HEK293 (cell line): Measurements from ENCODE around the gene PPRC1.
A peak's percentile ranks its signal among the peaks of the same experiment; 100 is the strongest.

Experiments used
- HOXC10 ChIP-seq: sonication (generic); formaldehyde crosslinking; IDR thresholded peaks from 2 replicates; pipeline ENCODE4 v1.8.1; 2023; ENCODE audit warnings: mild to moderate bottlenecking, missing genetic modification reagents
- KLF7 ChIP-seq: fragments of 450-650 bp; formaldehyde crosslinking; IDR thresholded peaks from 2 replicates; pipeline ENCODE4 v1.5.1; 2016; ENCODE audit warnings: missing biosample characterization, missing genetic modification characterization, borderline replicate concordance
- PATZ1 ChIP-seq: fragments of 450-650 bp; formaldehyde crosslinking; IDR thresholded peaks from 2 replicates; pipeline ENCODE4 v1.5.1; 2016; ENCODE audit warnings: missing biosample characterization, missing genetic modification characterization
- PRDM4 ChIP-seq: fragments of 450-650 bp; formaldehyde crosslinking; IDR thresholded peaks from 2 replicates; pipeline ENCODE4 v1.5.1; 2017; ENCODE audit warnings: missing biosample characterization, missing genetic modification characterization
- SCRT1 ChIP-seq: fragments of 450-650 bp; formaldehyde crosslinking; IDR thresholded peaks from 2 replicates; pipeline ENCODE4 v1.5.1; 2016; ENCODE audit warnings: missing biosample characterization, missing genetic modification characterization, borderline replicate concordance
- SP7 ChIP-seq: fragments of 450-650 bp; formaldehyde crosslinking; IDR thresholded peaks from 2 replicates; pipeline ENCODE4 v1.5.1; 2016; ENCODE audit warnings: missing biosample characterization, missing genetic modification characterization
- WT1 ChIP-seq: fragments of 450-650 bp; formaldehyde crosslinking; IDR thresholded peaks from 2 replicates; pipeline ENCODE4 v1.5.1; 2016; ENCODE audit warnings: missing biosample characterization, missing genetic modification characterization
- ZFHX2 ChIP-seq: fragments of 450-650 bp; formaldehyde crosslinking; conservative IDR thresholded peaks from 2 replicates; pipeline ENCODE4 v1.5.1; 2016; ENCODE audit warnings: missing biosample characterization, missing genetic modification characterization
- ZNF112 ChIP-seq: fragments of 450-650 bp; formaldehyde crosslinking; IDR thresholded peaks from 2 replicates; pipeline ENCODE4 v1.5.0; 2017; ENCODE audit warnings: missing biosample characterization, missing genetic modification characterization
- ZNF114 ChIP-seq: fragments of 450-650 bp; formaldehyde crosslinking; IDR thresholded peaks from 2 replicates; pipeline ENCODE4 v1.5.0; 2017; ENCODE audit warnings: missing biosample characterization, missing genetic modification characterization
- ZNF202 ChIP-seq: fragments of 450-650 bp; formaldehyde crosslinking; IDR thresholded peaks from 2 replicates; pipeline ENCODE4 v1.5.1; 2016; ENCODE audit warnings: missing biosample characterization, missing genetic modification characterization, borderline replicate concordance
- ZNF211 ChIP-seq: fragments of 450-650 bp; formaldehyde crosslinking; IDR thresholded peaks from 2 replicates; pipeline ENCODE4 v1.5.1; 2016; ENCODE audit warnings: low read depth, missing biosample characterization, missing genetic modification characterization
- ZNF239 ChIP-seq: fragments of 450-650 bp; formaldehyde crosslinking; IDR thresholded peaks from 2 replicates; pipeline ENCODE4 v1.5.1; 2016; ENCODE audit warnings: missing biosample characterization, missing genetic modification characterization
- ZNF24 ChIP-seq: fragments of 450-650 bp; formaldehyde crosslinking; IDR thresholded peaks from 2 replicates; pipeline ENCODE4 v1.5.1; 2016; ENCODE audit warnings: missing biosample characterization, missing genetic modification characterization
- ZNF354C ChIP-seq: fragments of 450-650 bp; formaldehyde crosslinking; IDR thresholded peaks from 2 replicates; pipeline ENCODE4 v1.5.1; 2016; ENCODE audit warnings: missing biosample characterization, missing genetic modification characterization, low read depth, borderline replicate concordance
- ZNF37A ChIP-seq: fragments of 450-650 bp; IDR thresholded peaks from 2 replicates; pipeline ENCODE4 v1.5.1; 2018; ENCODE audit warnings: missing biosample characterization, missing genetic modification characterization
- ZNF394 ChIP-seq: fragments of 450-650 bp; formaldehyde crosslinking; IDR thresholded peaks from 2 replicates; pipeline ENCODE4 v1.5.1; 2016; ENCODE audit warnings: missing biosample characterization, missing genetic modification characterization, mild to moderate bottlenecking, moderate library complexity, borderline replicate concordance
- ZNF423 ChIP-seq: fragments of 450-650 bp; formaldehyde crosslinking; IDR thresholded peaks from 2 replicates; pipeline ENCODE4 v1.5.1; 2016; ENCODE audit warnings: missing biosample characterization, missing genetic modification characterization
- ZNF48 ChIP-seq: fragments of 450-650 bp; formaldehyde crosslinking; IDR thresholded peaks from 2 replicates; pipeline ENCODE4 v1.5.1; 2016; ENCODE audit warnings: missing biosample characterization, missing genetic modification characterization
- ZNF514 ChIP-seq: fragments of 450-650 bp; formaldehyde crosslinking; IDR thresholded peaks from 2 replicates; pipeline ENCODE4 v1.5.1; 2016; ENCODE audit warnings: missing biosample characterization, missing genetic modification characterization
- ZNF600 ChIP-seq: fragments of 450-650 bp; formaldehyde crosslinking; IDR thresholded peaks from 2 replicates; pipeline ENCODE4 v1.5.1; 2016; ENCODE audit warnings: missing biosample characterization, missing genetic modification characterization
- ZNF677 ChIP-seq: fragments of 450-650 bp; IDR thresholded peaks from 2 replicates; pipeline ENCODE4 v1.5.0; 2018; ENCODE audit warnings: missing biosample characterization, mild to moderate bottlenecking, missing genetic modification characterization, moderate library complexity
- ZSCAN23 ChIP-seq: fragments of 450-650 bp; formaldehyde crosslinking; IDR thresholded peaks from 2 replicates; pipeline ENCODE4 v1.5.1; 2016; ENCODE audit warnings: missing biosample characterization, missing genetic modification characterization
- ZXDB ChIP-seq: fragments of 450-650 bp; formaldehyde crosslinking; IDR thresholded peaks from 2 replicates; pipeline ENCODE4 v1.5.1; 2016; ENCODE audit warnings: missing biosample characterization, missing genetic modification characterization
- TF ChIP-seq, protein P1 (sequence below): fragments of 450-650 bp; formaldehyde crosslinking; IDR thresholded peaks from 2 replicates; pipeline ENCODE4; 2016; ENCODE audit warnings: missing biosample characterization, missing genetic modification characterization
- TF ChIP-seq, protein P2 (sequence below): fragments of 450-650 bp; formaldehyde crosslinking; IDR thresholded peaks from 2 replicates; pipeline ENCODE4 v1.5.1; 2016; ENCODE audit warnings: missing biosample characterization, missing genetic modification characterization
- TF ChIP-seq, protein P3 (sequence below): fragments of 450-650 bp; formaldehyde crosslinking; optimal IDR thresholded peaks from 2 replicates; pipeline ENCODE3; 2016; ENCODE audit warnings: missing biosample characterization, mild to moderate bottlenecking, missing genetic modification characterization

The PPRC1 gene

GRCh38 chr10:102114861-102115618, 17.8 kb upstream of the PPRC1 start (continued):
- TF ChIP-seq PRDM4 (no peak), ZNF48 (no peak), SCRT1 (tag by site-specific recombination) (no peak), ZNF600 (tag by site-specific recombination) (peak; percentile 80; the same call in 1 of the 2 replicates), ZNF37A (tag by site-specific recombination) (no peak), WT1 (tag by site-specific recombination) (peak; percentile 56; the same call in 1 of the 2 replicates), ZNF514 (no peak), SP7 (tag by site-specific recombination) (peak; percentile 62), ZNF394 (tag by site-specific recombination) (no peak), PATZ1 (tag by site-specific recombination) (peak; percentile 99), ZXDB (tag by site-specific recombination) (peak; percentile 14; the same call in 1 of the 2 replicates), ZNF423 (tag by site-specific recombination) (no peak), ZFHX2 (no peak; the same call in 1 of the 2 replicates), KLF7 (no peak; the same call in 1 of the 2 replicates), ZNF112 (tag by site-specific recombination) (no peak), ZNF114 (tag by site-specific recombination) (no peak), ZNF354C (no peak), ZNF211 (no peak), ZSCAN23 (no peak), HOXC10 (CRISPR knock-in tag) (no peak), ZNF202 (tag by site-specific recombination) (no peak), ZNF677 (no peak), ZNF24 (tag by site-specific recombination) (no peak), ZNF239 (tag by site-specific recombination) (no peak)
- TF ChIP-seq, protein P1, sequence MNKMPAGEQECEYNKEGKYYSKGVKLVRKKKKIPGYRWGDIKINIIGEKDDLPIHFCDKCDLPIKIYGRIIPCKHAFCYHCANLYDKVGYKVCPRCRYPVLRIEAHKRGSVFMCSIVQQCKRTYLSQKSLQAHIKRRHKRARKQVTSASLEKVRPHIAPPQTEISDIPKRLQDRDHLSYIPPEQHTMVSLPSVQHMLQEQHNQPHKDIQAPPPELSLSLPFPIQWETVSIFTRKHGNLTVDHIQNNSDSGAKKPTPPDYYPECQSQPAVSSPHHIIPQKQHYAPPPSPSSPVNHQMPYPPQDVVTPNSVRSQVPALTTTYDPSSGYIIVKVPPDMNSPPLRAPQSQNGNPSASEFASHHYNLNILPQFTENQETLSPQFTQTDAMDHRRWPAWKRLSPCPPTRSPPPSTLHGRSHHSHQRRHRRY, result no peak
- TF ChIP-seq, protein P2, sequence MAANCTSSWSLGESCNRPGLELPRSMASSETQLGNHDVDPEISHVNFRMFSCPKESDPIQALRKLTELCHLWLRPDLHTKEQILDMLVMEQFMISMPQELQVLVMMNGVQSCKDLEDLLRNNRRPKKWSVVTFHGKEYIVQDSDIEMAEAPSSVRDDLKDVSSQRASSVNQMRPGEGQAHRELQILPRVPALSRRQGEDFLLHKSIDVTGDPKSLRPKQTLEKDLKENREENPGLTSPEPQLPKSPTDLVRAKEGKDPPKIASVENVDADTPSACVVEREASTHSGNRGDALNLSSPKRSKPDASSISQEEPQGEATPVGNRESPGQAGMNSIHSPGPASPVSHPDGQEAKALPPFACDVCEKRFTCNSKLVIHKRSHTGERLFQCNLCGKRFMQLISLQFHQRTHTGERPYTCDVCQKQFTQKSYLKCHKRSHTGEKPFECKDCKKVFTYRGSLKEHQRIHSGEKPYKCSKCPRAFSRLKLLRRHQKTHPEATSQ, result no peak
- TF ChIP-seq, protein P3, sequence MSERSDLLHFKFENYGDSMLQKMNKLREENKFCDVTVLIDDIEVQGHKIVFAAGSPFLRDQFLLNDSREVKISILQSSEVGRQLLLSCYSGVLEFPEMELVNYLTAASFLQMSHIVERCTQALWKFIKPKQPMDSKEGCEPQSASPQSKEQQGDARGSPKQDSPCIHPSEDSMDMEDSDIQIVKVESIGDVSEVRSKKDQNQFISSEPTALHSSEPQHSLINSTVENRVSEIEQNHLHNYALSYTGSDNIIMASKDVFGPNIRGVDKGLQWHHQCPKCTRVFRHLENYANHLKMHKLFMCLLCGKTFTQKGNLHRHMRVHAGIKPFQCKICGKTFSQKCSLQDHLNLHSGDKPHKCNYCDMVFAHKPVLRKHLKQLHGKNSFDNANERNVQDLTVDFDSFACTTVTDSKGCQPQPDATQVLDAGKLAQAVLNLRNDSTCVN, result peak; percentile 13
- TF ChIP-seq, all 188 proteins: peak for 35
